H9 (cell line): Measurements from ENCODE around the gene VSIR. TPM values are rescaled to one million over a fixed set of nuclear protein-coding genes. Genes with fewer than 3 reads are reported as not detected.

Experiments used
- DNase-seq: peaks from one replicate; pipeline ENCODE4 v3.0.0-alpha.2; 2017
- H2AFZ ChIP-seq: one replicate; pipeline ENCODE4 v1.6.1; 2013; ENCODE audit warnings: mild to moderate bottlenecking, low read length, control low read depth, moderate library complexity
- H2AK5ac ChIP-seq: 2 replicates; pipeline ENCODE4 v1.6.1; 2013; ENCODE audit warnings: low read length, control low read depth, mixed read lengths; ENCODE audit not compliant: insufficient read length
- H2BK120ac ChIP-seq: one replicate; pipeline ENCODE4 v1.6.1; 2013; ENCODE audit warnings: low read depth, mild to moderate bottlenecking, low read length, control low read depth, inconsistent platforms; ENCODE audit not compliant: poor library complexity, severe bottlenecking
- H2BK12ac ChIP-seq: 2 replicates; pipeline ENCODE4 v1.6.1; 2013; ENCODE audit warnings: low read length, control low read depth, mixed read lengths, low read depth; ENCODE audit not compliant: insufficient read length
- H2BK15ac ChIP-seq: 2 replicates; pipeline ENCODE4 v1.6.1; 2013; ENCODE audit warnings: low read depth, low read length, control low read depth
- H2BK20ac ChIP-seq: one replicate; pipeline ENCODE4 v1.6.1; 2013; ENCODE audit warnings: low read depth, mild to moderate bottlenecking, low read length, control low read depth, inconsistent platforms; ENCODE audit not compliant: poor library complexity, severe bottlenecking
- H2BK5ac ChIP-seq: 2 replicates; pipeline ENCODE4 v1.6.1; 2013; ENCODE audit warnings: low read length, control low read depth, mixed read lengths; ENCODE audit not compliant: insufficient read length
- H3K14ac ChIP-seq: 2 replicates; pipeline ENCODE4 v1.6.1; 2013; ENCODE audit warnings: low read length, control low read depth; ENCODE audit not compliant: insufficient read depth
- H3K18ac ChIP-seq: 2 replicates; pipeline ENCODE4 v1.6.1; 2013; ENCODE audit warnings: low read depth, mild to moderate bottlenecking, mixed read lengths, low read length, control low read depth; ENCODE audit not compliant: insufficient read length
- H3K23ac ChIP-seq: 2 replicates; pipeline ENCODE4 v1.6.1; 2013; ENCODE audit warnings: low read length, control low read depth, mixed read lengths, low read depth; ENCODE audit not compliant: insufficient read length
- H3K23me2 ChIP-seq: 2 replicates; pipeline ENCODE4 v1.6.1; 2013; ENCODE audit warnings: low read depth, mild to moderate bottlenecking, mixed read lengths, low read length, control low read depth; ENCODE audit not compliant: insufficient read length, poor library complexity, severe bottlenecking
- H3K27ac ChIP-seq: 2 replicates; pipeline ENCODE4 v1.5.1; 2013; ENCODE audit warnings: low read length, control low read depth, mixed read lengths, low read depth; ENCODE audit not compliant: insufficient read length
- H3K27me3 ChIP-seq: 2 replicates; pipeline ENCODE4 v1.6.1; 2013; ENCODE audit warnings: low read length, control low read depth, inconsistent platforms; ENCODE audit not compliant: insufficient read depth
- H3K4ac ChIP-seq: 2 replicates; pipeline ENCODE4 v1.6.1; 2013; ENCODE audit warnings: low read depth, mild to moderate bottlenecking, control low read depth, inconsistent platforms, low read length, moderate library complexity
- H3K4me1 ChIP-seq: 2 replicates; pipeline ENCODE4 v1.6.1; 2013; ENCODE audit warnings: low read length, control low read depth, inconsistent platforms; ENCODE audit not compliant: insufficient read depth
- H3K4me2 ChIP-seq: 2 replicates; pipeline ENCODE4 v1.6.1; 2013; ENCODE audit warnings: low read length, control low read depth, mixed read lengths; ENCODE audit not compliant: insufficient read length, insufficient read depth
- H3K56ac ChIP-seq: 2 replicates; pipeline ENCODE4 v1.6.1; 2013; ENCODE audit warnings: low read depth, mild to moderate bottlenecking, mixed read lengths, low read length, control low read depth; ENCODE audit not compliant: insufficient read length
- H3K79me1 ChIP-seq: 2 replicates; pipeline ENCODE4 v1.6.1; 2013; ENCODE audit warnings: low read depth, mild to moderate bottlenecking, moderate library complexity, low read length, control low read depth, inconsistent platforms; ENCODE audit not compliant: insufficient read depth, poor library complexity, severe bottlenecking
- H3K79me2 ChIP-seq: 2 replicates; pipeline ENCODE4 v1.6.1; 2013; ENCODE audit warnings: low read length, control low read depth, inconsistent platforms; ENCODE audit not compliant: insufficient read depth
- H3K9ac ChIP-seq: 2 replicates; pipeline ENCODE4 v1.6.1; 2013; ENCODE audit warnings: low read length, control low read depth, mixed read lengths; ENCODE audit not compliant: insufficient read length; ENCODE audit errors: extremely low read depth
- H3K9me3 ChIP-seq: one replicate; pipeline ENCODE4 v1.6.1; 2013; ENCODE audit warnings: low read depth, low read length, inconsistent platforms; ENCODE audit not compliant: control insufficient read depth
- H3T11ph ChIP-seq: one replicate; pipeline ENCODE4 v1.6.1; 2013; ENCODE audit warnings: mild to moderate bottlenecking, low read length, control low read depth, inconsistent platforms
- H4K20me1 ChIP-seq: one replicate; pipeline ENCODE4 v1.6.1; 2013; ENCODE audit not compliant: control insufficient read depth, insufficient read length, insufficient read depth
- H4K5ac ChIP-seq: 2 replicates; pipeline ENCODE4 v1.6.1; 2013; ENCODE audit warnings: low read depth, mild to moderate bottlenecking, mixed read lengths, low read length, control low read depth; ENCODE audit not compliant: insufficient read length
- H4K8ac ChIP-seq: replicated peaks from 2 replicates; pipeline ENCODE4 v1.6.1; 2013; ENCODE audit warnings: low read length, control low read depth, mixed read lengths, low read depth; ENCODE audit not compliant: insufficient read length
- H4K91ac ChIP-seq: 2 replicates; pipeline ENCODE4 v1.6.1; 2013; ENCODE audit warnings: low read depth, mild to moderate bottlenecking, moderate library complexity, mixed read lengths, low read length, control low read depth; ENCODE audit not compliant: insufficient read length
- H3K27ac Mint-ChIP-seq, 3 experiments: 2 replicates in 2 of 3; 3 replicates in 1 of 3; pipeline ENCODE4 v1.8.0; 2020 to 2021; ENCODE audit warnings: mixed read lengths in 3 of 3, mild to moderate bottlenecking in 1 of 3, moderate library complexity in 1 of 3
- H3K27me3 Mint-ChIP-seq: 2 replicates; pipeline ENCODE4 v1.8.0; 2021; ENCODE audit warnings: low read depth, mild to moderate bottlenecking, moderate library complexity, mixed read lengths
- H3K36me3 Mint-ChIP-seq, 3 experiments: 2 replicates in 2 of 3; 3 replicates in 1 of 3; pipeline ENCODE4 v1.8.0; 2020 to 2021; ENCODE audit warnings: low read depth in 3 of 3, mixed read lengths in 3 of 3; ENCODE audit not compliant: insufficient read depth in 1 of 3
- H3K4me1 Mint-ChIP-seq, 2 experiments: 2 replicates each; pipeline ENCODE4 v1.8.0; 2020; ENCODE audit warnings: mixed read lengths in 2 of 2
- H3K4me3 Mint-ChIP-seq, 2 experiments: 2 replicates in 1 of 2; 3 replicates in 1 of 2; pipeline ENCODE4 v1.8.0; 2020 to 2021; ENCODE audit warnings: mild to moderate bottlenecking in 2 of 2, mixed read lengths in 2 of 2, moderate library complexity in 1 of 2
- H3K9me3 Mint-ChIP-seq, 2 experiments: 2 replicates in 1 of 2; 3 replicates in 1 of 2; pipeline ENCODE4 v1.8.0; 2020; ENCODE audit warnings: mild to moderate bottlenecking in 2 of 2, mixed read lengths in 2 of 2, moderate library complexity in 1 of 2
- CTCF ChIP-seq: fragments of 200-600 bp; sonication (generic); conservative IDR thresholded peaks from 3 replicates; pipeline ENCODE4 v1.8.0; 2021; ENCODE audit warnings: antibody characterized with exemption, mild to moderate bottlenecking
- WGBS: extraction: QIAGEN DNeasy Blood & Tissue Kit; methylation state at CpG from one replicate; pipeline ENCODE4 v1.1.7; 2013; ENCODE audit warnings: missing lambda C conversion rate, low lambda C conversion rate, mixed read lengths; ENCODE audit not compliant: insufficient read length; ENCODE audit errors: extremely low coverage; 5-methylcytosine and 5-hydroxymethylcytosine counted together
- total RNA-seq: library from RNA; stranded (reverse); gene quantifications from 2 replicates; pipeline ENCODE4 v1.2.1, GENCODE V29; 2021

VSIR gene
- total RNA-seq, 1 experiment from 2014 or later, result 0.11 TPM

GRCh38 chr10:71717056-71717455, 56.3 kb downstream of the VSIR start:
- Histone ChIP-seq H3K4ac (no peak overlapping the region), H2AK5ac (no peak overlapping the region), H2BK12ac (no peak overlapping the region), H3K23me2 (no peaks in the 10 kb centered on the region), H4K91ac (no peak overlapping the region), H3K4me1 (no peaks in the 10 kb centered on the region), H2BK5ac (no peak overlapping the region), H3K79me2 (no peaks in the 10 kb centered on the region), H3K79me1 (no peaks in the 10 kb centered on the region), H4K20me1 (no peaks in the 10 kb centered on the region), H3K27ac (no peak overlapping the region), H2BK20ac (no peak overlapping the region), H3K9me3 (no peaks in the 10 kb centered on the region), H4K8ac (no peak overlapping the region), H3K23ac (no peak overlapping the region), H3K9ac (no peak overlapping the region), H3K4me2 (no peak overlapping the region), H4K5ac (no peak overlapping the region), H3T11ph (no peak overlapping the region), H3K18ac (no peak overlapping the region), H2BK15ac (no peak overlapping the region), H2AFZ (no peak overlapping the region), H3K27me3 (no peaks in the 10 kb centered on the region; the same call in 1 of the 2 replicates), H3K14ac (no peak overlapping the region), H3K56ac (no peak overlapping the region), H2BK120ac (no peak overlapping the region)
- no peak overlapping the region for H3K27ac Mint-ChIP-seq
- peaks cover 17% of the 10 kb centered on the region for H3K27me3 Mint-ChIP-seq
- WGBS, result no CpG with 5 or more reads among the region's 4 CpGs
- no peaks in the 10 kb centered on the region for H3K36me3 Mint-ChIP-seq
- no peak overlapping the region for H3K4me3 Mint-ChIP-seq
- no peaks in the 10 kb centered on the region for H3K9me3 Mint-ChIP-seq
- peaks cover 11 to 35% of the 10 kb centered on the region in 2 experiments for H3K4me1 Mint-ChIP-seq
- TF ChIP-seq CTCF, result no peak
- DNase-seq, result no peak
